Measurements from ENCODE around the gene RNF166. TPM values are rescaled to one million over a fixed set of nuclear protein-coding genes. Genes with fewer than 3 reads are reported as not detected.

RNF166 gene
- total RNA-seq, 1 donor from 2014 or later = 22.8 TPM

GRCh38 chr16:88692861-88693260, 13.3 kb downstream of the RNF166 start:
- no peak for DNase-seq (ENCODE audit: low spot score)

GRCh38 chr16:88691924-88692560, 14.2 kb downstream of the RNF166 start:
- peak; percentile 67 for DNase-seq (ENCODE audit: low spot score)

DNA sequence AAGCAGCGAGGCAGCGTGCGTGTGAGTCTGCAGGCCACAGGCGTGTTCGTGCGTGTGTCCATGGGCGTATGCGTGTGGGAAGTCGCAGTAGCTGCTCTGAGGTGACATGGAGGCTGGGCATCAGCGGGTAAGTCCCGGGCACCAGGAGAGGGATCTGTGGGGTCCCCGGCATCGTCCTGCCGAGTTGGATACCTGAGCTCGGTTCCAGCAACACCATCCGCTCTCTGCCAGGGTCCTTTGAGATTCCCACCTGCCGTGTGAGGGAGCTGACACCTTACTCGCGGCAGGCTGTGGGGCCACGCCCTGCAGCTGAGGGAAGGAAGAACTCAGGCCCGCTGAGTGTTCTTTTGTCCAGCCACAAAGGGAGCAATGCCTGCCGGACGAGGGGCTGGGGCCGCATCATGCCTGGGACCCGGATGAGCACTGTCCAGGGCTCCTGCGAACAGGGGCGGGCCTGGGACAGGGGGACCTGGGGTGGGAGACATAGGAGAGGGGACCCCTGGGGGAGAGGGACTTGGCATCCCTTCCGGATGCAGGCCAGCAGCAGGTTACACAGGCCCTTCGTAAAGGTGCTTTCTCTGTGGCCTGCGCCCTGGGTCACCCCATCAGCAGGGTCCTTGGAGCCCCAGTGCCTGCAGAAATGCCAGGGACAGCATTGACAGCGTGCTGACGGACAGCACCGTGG, 14.9 kb downstream of the RNF166 start:
- DNase-seq (ENCODE audit: low spot score) = no peak

DNA sequence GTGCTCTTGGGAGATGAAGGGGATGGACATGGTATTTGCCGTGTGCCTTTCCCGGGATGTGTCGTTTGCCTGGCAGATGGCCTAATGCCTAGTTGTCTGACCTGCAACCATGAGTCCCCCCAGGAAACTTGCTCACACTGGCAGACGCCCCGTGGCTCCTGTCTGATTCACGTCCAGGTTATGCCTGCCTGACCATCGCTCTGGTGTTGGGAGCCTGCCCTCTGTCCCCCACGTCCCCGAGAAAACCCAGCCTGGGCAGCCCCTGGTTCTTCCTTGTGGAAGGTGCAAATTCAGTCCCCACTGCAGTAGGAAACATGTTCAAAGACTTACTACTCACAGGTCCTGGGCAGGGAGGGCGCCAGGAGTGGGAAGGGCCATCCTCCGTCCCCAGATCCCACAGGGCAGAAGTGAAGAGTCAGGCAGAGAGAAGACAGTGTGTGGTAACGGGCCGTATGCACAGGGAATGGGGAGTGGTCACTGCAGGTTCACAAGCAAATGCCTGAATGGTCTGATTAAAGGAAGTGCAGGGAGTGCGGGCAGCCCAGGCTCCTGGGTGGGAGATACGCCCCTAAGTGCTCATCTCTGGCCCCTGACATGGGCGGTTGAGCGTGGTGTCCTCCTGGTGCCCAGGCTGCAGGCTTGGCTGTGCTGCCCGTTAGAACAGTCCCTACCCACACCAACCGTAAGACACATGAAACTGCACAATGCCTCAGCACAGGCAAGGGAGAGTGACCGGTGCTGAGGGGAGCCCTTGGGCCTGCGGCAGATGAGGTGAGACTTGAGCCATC, 15.7 kb downstream of the RNF166 start:
- no peak for DNase-seq (ENCODE audit: low spot score)

- no peak for DNase-seq (ENCODE audit: low spot score)
Observed at GRCh38 chr16:88688013-88688778, 18.0 kb downstream of the RNF166 start.

DNA sequence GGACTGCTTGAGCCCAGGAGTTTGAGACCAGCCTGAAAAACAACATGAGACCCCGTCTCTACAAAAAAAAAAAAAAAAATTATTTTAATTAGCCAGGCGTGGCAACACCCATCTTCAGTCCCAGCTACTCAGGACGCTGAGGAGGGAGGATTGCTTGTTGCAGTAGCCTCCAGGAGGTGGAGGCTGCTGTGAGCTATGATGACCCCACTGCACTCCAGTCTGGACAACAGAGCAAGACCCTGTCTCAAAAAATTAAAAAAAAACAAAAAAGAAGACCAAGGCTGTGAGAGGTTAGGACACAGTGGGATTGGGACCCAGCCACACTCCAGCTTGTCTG, 18.6 kb downstream of the RNF166 start:
- DNase-seq (ENCODE audit: low spot score) = no peak

- no peak for DNase-seq (ENCODE audit: low spot score)
Observed at GRCh38 chr16:88687254-88687576, 19.0 kb downstream of the RNF166 start.

- DNase-seq (ENCODE audit: low spot score) = peak; percentile 85
Observed at GRCh38 chr16:88686439-88687253, 19.6 kb downstream of the RNF166 start, which contains the start of gene SNAI3. SNAI3 (minus strand) TSS chr16:88686507; CDS start chr16:88686406, 101 bp downstream.

DNA sequence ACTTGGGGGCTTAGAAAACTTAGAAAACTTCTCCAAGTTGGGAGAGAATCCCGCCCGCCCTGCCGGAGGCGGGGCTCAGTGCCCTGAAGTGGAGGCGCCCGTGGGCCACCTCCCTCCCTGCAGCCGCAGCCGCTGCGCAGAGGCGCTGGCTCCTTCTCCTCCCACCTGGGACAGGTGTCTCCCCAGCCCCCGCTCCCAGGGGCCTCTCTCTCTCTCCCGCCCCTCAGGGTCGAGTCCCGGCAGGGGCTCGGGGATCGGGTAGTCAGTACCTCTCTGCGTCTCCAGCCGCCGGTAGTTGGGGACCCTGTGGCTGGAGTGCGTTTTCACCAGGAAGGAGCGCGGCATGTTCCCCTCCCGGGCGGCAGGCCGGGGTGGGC, 20.2 kb downstream of the RNF166 start:
- DNase-seq (ENCODE audit: low spot score) = no peak

DNA sequence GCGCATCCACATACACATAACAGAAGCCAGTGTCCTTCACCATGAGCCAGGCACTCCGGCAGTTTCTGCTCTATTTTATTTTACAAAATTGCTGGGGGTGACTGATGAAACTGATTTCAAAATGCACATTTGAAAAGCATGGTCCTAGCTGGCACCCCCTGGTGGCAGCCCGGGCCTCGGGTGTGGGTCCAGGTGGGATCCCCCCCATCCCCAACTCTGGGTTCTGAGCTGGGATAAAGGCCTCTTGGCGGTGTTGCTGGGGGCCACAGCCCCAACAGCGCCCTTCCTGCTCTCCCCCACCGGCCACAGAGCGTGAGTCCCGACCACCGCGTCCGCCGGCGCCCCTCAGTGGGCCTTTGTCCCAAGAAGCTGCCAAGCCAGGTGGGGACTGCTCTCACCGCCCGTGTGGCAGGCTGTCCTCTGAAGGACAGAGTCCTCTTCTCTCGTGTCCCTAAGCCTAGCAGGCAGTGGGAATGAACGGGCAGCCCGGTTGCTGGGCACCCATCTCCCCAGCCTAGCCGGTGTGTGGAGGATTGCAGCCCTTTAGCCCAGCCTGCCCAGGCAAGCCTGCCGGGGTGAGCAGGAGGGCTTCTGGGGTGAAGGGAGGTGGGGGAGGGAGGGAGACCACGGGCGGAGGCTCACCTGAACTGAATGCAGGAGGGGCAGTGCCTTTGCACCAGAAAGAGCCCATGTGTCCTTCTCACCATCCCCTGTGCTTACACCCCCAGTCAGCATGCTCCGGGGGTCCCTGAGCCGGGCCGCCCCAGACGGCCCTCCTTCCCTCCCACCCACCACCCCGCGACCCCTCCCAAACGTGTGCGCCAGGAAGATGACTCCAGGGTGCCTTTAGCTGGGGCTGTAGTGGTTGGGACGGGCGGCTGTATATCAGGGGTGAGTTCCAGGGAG, 20.8 kb downstream of the RNF166 start:
- DNase-seq (ENCODE audit: low spot score) = no peak

DNA sequence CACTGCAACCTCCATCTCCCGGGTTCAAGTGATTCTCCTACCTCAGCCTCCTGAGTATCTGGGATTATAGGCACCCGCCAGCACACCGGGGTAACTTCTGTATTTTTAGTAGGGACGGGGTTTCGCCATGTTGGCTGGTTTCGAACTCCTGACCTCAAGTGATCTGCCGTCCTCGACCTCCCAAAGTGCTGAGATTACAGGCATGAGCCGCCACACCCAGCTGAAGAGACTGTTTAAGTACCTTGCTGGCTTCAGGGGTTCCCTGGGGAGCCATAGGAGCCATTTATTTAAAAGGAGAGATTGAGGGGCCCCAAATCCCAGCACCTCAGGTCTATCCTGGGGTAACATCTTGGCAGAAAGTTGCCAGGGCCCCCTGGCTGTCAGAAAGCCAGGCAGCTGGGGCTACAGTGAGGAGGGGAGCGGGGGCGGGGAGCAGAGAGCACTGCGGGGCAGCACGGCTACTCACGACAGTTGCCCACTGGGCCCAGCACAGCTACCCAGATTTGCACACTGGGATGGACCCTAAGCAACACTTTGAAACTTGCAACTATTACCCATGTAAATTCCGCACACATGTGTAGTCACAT, 21.5 kb downstream of the RNF166 start:
- no peak for DNase-seq (ENCODE audit: low spot score)

DNA sequence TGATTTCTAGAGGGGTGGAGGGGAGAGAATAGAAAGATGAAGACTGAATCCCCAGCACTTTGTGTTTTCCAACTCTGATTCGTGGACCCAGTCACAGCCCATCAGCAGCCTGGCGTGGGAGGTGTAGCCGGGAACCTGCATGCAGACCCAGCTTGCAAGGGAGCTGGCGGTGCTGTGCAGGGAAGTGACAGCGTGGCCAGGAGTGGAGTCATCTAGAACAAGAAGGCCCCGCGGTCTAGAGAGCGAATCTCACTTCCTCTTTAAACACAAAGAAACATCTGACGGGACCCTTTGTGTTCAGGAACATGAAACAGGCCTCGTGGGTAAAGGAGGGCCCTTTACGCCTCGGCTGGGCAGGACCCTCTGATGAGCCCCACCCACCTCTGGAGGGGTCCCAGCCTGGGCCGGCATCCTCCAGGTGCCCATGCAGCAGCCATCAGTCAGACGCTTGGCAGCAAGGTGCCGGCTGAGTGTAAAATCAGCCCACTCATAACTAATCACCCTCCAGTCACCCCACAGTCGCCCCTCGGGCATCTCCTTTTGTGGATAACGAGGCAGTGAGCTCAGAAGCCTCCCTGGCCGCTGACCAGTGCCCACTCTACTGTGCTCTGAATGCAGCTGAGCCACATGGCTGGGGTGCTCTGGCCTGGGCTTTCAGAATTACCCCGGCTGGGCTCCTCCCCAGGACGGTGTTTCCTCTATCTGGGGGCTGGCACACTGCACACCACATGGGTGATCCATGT, 24.3 kb downstream of the RNF166 start:
- DNase-seq (ENCODE audit: low spot score) = no peak

- no peak for DNase-seq (ENCODE audit: low spot score)
Observed at GRCh38 chr16:88681084-88681680, 25.0 kb downstream of the RNF166 start.

DNA sequence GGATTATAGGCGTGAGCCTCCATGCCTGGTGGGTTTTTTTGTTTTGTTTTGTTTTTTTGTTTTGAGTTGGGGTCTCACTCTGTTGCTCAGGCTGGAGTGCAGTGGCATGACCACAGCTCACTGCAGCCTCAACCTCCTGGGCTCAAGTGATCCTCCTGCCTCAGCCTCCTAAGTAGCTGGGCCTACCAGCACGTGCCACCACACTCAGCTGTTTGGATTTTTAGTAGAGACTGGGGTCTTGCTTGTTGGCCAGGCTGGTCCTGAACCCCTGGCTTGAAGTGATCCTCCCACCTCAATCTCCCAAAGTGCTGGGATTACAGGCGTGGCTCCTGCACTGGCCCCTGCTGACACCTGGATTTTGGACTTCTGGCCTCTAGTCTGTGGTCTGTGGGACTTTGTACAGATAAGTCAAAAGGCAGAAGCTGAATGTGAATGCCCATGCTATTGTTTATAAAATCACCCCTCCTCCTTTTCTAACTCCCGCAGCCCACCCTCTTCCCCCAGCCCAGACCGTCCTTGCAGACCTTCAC, 25.6 kb downstream of the RNF166 start:
- no peak for DNase-seq (ENCODE audit: low spot score)

DNA sequence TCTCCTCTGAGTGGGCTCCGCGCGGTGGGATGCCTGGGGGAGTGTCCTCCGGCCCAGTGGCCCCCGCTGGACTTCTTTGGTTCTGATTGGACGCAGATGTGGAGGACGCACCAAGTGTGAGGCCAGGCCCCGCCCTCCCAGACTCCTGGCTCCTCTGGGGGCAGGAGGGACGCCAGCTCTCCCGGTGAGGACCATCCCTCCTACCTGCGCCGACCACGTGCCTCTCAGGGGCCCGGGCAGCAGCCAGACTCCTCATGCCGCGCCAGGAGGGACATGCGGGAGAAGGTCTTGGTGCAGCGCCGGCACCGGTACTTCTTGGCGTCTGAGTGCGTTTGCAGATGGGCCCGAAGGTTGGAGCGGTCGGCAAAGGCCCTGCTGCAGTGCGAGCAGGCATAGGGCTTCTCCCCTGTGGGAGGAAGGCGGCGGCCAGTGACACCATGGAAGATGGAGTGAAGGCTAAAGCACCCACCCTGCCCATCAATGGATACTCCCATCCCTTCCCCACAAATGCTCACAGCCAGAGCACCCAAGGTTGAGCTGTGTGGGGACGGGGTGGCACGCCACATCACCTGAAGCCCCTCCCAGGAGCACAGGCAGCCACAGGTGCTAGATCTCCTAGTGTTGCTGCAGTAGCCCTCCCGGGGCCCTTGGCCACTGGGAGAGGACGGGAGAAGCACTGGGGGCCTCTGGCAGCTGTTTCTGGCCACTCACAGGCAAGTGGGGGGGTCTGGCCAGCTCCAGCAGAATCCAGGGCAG, 27.8 kb downstream of the RNF166 start:
- DNase-seq (ENCODE audit: low spot score) = no peak

DNA sequence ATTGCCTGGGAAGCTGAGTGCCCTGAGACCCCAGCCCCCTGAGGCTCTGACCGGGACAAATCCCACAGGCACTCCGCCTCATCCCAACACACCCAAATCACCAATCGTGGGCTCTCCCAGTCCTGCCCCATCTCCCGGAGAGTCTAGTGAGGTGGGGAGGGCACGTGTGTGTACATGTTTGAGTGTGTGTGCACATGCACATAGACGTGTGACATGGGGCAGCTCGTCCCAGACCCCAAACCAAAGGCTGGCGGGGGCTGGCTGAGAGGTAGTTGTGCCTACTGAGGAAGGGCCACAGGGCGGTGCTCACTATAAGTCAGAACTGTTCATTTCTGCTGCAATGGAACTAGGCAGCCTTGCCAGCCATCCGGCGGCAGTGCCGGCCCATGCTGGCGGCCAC, 28.5 kb downstream of the RNF166 start:
- no peak for DNase-seq (ENCODE audit: low spot score)

DNA sequence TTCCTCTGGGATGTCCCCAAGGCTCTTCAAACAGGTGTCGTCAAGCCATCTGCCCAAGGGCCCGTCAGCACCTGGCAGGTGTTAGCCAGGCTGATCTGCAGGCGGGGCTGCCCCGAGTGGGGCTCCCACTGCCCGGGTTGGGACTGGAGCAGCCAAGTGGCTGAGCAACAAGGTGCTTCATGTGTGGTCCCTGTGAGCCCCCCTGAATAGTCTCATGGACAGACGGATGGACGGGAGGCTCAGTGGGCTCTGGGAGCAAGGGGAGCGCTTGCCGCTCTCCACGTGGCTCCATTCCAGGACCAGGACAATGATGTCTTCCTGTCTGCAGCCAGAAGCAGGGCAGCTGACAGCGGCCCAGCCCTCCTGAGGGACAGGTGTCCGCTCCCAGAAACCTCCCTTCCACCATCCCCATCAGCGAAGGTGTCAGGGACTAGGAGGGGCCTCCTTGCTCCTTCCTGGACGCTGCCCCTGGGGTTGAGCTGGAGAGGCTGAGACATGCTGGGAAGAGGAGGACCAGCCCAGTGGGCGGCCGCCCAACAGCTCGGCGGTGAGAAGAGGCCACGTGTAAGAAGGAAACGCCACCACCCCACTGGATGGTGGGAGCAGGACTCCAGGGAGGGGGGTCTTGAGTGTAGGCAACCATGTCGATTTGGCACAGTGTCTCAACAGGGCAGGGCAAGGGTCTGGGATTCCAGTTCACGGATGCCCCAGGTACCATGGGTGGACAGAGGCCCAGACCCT, 29.5 kb downstream of the RNF166 start:
- DNase-seq (ENCODE audit: low spot score) = no peak
